Inflammatory macrophage treated with lipopolysaccharide for 4 hours (primary cell): Measurements from ENCODE around the gene OSBPL5.

Experiments
- DNase-seq: peaks from one replicate; pipeline ENCODE4 v3.0.0-alpha.2; 2020

The OSBPL5 gene

DNA sequence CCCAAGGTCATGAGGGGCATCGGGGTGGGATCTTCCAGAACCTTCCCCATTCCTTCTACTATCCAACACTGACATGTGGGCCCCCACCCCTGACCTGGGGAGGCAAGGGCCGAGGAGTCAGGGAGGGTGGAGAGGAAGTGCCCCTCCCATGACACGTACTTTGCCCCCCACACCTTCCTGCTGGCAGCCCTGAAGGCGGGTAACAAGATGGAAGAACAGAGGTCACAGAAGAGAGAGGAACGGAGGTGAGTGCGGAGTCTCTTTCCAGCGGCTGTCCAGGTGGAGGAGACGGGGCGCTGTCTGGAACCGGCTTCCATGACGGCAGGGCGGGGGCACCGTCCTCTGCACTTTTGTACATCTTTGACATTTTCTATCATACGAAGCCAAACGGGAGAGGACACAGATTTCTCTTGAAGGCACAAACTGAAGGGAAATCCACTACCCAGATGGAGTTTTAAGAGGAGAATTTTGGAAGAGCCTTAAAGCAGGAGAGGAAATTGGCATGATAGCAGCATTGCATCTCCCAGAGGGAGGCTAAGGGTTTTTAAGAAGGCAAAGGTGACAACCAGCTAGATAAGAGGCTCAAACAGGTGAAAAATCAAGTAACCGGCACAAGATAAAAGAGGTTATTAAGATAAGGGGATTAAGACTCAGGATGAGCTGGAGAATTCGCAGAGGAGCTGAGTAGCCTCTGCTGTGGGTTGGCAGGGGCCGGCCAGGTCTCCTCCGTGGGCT, 16.7 kb downstream of the OSBPL5 start:
- no peak for DNase-seq

DNA sequence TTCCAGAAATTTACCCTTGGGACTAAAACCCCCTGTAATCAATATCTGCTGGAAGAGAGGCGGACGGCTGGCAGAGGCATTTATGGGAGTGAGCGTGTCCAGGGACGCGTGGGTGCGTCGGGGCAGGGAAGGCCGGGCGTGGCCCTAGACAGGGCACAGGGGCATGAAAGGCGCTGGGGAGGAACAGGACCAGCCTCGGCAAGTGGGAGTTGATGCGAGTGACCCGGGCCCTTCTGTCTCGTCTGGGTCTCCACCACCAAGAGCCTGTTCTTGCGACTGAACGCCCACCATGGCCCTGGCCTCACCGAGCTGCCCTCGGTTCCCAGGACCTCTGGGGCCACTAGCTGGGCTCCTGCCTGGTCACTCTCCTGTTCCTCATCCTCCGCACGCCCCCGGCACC, 17.5 kb downstream of the OSBPL5 start:
- no peak for DNase-seq

DNA sequence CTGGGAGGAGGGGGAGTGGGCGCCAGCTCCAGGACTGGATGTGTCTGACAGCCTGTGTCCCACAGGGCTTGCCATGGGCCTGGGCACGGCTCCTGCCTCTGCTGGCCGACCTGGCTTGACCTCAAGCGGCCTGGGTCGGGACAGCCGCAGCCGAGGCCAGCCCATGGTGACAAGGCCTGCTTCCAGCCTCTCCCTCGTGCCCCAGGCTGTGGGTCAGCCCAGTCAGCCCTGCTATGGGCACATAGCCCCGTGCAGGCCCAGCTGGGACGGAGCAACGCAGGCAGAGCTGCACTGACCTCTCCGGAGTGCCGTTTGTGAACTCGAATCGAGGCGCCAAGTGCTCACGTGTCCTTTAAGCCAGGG, 17.9 kb downstream of the OSBPL5 start:
- DNase-seq, result no peak

DNA sequence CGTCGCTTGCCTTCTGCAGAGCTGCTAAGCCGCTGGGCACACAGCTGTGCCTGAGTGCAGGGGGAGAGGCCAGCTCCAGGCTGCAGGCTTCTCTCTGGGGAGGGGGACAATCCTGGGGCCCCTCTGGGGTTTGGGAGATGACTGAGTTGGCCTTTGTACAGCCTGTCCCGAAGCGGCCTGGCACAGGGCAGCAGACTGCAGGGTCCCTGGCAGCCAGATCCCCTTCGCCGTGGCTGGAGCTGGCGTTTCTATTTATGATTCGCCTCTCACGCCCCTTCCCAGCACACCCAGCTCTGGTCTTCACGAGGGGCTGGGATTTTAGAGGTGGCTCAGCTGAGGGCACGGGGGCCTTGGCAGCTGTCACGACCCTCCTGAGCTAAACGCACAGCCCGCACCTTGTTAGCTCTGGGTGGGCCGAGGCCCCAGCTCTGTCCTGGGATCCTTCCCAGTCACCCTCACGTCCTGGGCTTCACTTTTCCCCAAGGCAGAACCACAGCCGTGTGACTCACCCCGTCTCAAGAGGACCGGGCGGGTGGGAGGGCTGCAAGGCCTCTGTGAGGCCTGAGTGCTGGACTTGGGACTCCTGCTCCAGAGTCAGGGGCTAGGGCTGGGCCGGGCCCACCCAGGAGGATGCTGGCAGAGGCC, 18.4 kb downstream of the OSBPL5 start:
- DNase-seq, result no peak

DNA sequence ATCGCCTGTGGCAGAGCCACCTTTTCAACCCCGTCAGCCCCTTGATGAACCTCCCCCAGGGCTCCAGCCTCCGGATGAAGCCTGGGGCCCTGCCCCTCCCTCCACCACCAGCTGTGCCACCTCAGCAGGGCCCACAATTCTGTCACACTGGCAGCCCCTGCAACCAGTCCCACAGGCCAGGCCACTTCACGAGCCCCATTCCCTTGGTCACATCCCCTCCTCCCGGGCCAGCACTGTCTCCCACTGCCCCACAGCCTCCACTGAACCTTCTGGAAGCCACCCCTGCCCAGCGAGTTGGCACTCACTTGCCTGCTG, 19.9 kb downstream of the OSBPL5 start:
- no peak for DNase-seq

DNA sequence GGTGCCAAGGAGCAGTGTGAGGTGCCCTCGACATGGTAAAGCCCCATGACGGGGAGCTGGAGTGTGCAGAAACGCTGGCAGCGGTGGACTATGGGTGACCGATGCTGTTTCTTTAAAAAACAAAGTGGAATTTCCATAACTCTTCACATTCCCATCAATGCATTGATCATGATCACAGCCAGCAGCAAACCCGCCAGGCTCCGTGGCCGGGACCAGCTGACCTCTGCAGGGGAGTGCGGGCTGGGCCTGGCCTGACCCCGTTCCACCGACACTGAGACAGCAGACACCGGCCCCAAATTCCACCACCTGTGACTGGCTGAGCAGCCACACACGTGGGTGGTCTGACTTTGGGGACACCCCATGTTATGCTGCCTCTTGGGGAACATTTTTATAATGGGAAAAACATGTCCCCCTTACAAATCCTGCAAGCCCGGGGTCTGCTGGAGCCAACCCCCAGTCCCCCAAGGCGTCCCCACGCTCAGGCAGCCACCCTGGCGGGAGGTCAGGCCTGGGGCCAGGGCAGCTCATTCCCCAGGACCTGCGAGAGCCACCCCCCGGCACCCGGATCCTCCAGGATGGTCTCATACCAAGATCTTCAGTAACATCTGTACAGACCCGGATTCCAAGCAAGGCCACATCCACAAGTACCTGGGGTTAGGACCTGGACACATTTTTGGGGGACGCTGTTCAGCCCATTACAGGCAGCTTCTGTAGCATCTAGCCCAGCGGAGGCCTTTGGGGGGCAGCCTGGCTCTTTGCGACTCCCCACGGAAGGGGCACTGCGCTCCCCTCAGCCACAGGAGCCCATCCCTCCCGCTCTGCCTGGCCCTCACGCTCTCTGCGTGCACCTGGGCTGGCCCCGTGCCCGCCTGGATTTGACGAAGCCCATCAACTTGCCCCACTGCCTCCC, 20.6 kb downstream of the OSBPL5 start:
- no peak for DNase-seq

DNA sequence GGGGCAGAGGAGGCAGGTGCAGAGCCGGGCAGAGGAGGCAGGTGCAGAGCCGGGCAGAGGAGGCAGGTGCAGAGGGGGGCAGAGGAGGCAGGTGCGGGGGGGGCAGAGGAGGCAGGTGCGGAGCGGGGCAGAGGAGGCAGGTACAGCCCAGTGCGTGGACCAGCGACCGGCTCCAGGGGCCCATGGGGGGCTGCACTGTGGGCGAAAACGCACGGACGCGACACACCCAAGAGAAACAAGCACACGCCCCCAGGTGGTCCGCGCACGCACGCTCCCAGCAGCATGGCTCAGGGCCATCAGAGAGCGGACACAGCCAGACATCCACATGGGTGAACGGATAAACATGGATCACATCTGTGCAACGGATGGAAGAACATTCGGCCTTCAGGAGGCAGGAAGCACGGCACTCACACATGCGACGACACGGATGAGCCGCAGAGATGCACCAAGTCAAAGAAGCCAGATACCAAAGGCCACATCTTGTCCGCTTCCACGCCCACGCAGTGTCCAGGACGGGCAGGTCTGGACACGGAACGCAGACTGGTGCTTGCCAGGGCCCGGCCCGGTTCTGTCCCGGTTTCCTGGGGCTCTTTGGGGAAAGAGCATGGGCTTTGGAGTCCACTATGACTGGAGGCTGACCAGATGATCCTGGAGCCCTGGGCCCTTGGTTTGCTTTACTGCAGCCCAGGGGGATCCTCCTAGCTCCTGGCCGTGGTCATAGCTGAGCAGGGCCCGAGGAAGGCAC, 21.8 kb downstream of the OSBPL5 start:
- no peak for DNase-seq

DNA sequence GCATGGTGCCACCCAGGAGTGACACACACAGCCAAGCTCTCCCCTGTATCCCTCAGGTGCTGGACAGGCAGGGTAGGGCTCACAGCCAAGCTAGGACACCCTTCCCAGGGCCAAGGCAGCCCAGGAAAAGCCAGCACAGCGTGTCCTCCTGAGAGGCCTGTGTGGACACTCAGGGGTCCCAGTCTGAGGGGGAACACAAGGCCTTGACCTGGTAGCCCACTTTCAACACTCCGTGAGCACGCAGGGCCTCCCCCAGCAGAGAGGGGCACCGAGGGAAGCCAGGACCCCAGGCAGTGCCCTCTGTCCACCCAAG, 24.9 kb downstream of the OSBPL5 start:
- DNase-seq, result no peak

DNA sequence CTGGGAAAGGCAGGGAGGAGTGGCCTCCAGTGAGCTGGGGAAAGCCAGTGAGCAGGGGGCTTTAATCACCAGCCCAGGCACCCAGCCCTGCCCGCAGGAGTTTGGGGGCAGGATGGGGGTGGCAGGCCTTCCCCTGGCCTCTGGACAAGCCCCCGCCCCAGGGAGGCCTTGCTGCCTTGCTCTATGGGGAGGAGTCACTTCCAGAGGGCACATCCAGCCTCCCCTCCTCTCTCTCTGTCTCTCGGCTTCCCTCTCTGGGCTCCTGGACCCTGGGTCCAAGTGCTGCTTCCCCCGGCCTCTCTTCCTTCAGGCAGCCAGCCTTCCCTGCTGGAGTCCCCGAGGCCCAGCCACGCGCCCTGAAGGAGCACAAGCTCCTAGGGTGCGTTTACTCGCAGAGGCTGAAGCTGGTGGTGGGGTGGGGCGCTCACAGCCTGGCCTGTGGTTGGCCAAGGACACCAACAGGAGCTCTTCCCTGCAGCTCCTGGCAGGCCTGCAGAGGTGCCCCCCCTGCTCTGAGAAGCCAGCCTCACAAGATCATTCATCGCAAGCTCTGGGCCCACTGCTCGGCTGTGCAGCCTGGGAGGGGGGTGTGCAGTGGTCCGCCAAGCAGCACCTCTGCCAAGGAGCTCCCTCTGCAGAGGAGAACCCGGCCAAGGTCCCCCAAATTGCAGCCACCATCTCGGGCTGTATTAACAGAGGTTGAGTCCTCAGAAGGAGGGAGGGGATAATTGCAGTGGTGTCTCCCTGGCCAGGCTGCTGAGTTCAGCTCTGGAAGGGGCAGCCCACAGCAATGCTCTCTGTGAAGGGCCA, 25.4 kb downstream of the OSBPL5 start:
- no peak for DNase-seq

DNA sequence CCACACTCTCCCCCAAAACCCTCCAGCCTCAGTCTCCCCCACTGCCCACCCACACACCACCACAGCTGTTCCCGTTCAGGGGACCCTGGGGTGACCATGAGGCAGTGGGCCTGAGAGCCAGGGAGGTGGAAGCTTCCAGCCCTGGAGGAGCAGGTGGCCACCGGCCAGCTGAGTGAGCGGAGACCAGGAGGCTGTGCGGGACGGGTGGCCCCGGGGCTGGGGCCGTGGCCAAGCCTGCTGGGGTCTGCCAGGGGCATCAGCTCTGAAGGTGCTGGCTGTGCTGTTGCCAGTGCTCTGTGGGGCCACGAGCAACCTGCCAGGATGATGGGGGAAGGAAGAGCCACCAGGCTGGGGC, 26.0 kb downstream of the OSBPL5 start:
- no peak for DNase-seq

DNA sequence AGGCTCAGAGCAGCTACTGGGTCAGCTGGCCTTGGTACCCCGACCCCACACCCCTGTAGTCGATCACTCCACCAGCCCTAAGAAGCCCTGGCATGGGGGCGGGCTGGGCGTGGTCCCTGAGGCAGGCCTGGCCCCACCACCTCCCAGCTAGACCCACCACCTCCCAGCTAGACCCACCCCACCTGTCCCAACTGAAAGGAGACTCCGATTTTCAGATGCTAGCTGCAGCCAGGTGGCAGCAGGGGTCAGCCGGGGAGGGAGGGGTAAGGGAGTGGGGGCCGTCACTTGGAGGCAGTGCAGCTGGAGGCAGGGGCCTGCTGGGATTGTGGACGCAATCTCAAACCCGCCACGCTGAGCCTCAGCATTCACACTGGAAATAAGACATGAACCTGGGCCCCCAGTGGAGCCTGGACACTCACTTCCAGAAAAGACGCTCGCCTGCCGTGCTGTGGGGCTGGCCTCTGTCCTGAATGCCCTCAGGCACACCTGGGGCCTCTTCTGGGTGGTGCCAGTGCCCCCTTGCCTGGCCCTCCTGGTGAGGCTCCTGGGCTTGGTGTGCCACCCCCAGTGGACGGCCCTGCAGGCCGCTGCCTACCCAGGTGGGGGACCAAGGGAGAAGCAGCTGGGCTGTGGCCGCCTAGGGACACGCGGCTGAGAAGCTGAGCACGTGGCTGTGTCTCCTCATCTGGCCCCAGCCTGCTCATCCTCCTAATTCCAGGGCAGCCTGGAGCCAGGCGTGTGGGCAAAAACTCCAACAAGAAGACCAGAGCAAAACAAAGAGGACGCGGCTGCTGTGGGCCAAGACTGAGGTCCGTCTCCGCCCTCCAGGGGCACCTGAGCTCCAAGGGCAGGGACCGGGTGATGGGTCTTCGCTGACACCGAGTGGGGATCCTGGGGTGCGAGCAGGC, 26.7 kb downstream of the OSBPL5 start:
- no peak for DNase-seq

DNA sequence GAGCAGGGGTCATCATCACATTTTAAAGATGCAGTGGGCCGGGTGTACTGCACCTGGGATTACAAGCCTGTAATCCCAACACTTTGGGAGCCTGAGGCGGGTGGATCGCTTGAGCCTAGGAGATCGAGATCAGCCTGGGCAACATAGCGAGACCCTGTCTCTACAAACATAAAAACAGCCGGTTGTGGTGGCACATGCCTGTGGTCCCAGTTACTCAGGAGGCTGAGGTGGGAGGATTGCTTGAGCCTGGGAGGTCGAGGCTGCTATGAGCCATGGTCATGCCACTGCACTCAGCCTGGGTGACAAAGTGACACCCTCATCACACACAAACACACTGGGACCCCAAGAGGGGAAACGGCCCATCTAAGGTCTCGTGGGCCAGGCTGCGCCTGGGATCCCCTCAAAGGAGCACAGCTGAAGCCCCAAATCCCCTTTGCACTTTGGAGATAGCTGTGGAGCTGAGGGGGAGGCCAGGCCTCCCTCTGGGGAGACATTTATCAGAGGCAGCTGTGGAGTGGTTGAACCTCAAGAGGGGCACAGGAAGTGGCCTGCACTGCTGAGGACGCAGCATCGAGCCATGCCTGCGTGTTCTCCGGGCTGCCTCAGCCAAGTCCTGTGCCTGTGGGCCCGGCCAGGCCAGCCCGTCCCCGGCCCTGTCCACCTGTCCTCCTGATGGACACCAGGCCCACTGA, 27.5 kb downstream of the OSBPL5 start:
- no peak for DNase-seq

DNA sequence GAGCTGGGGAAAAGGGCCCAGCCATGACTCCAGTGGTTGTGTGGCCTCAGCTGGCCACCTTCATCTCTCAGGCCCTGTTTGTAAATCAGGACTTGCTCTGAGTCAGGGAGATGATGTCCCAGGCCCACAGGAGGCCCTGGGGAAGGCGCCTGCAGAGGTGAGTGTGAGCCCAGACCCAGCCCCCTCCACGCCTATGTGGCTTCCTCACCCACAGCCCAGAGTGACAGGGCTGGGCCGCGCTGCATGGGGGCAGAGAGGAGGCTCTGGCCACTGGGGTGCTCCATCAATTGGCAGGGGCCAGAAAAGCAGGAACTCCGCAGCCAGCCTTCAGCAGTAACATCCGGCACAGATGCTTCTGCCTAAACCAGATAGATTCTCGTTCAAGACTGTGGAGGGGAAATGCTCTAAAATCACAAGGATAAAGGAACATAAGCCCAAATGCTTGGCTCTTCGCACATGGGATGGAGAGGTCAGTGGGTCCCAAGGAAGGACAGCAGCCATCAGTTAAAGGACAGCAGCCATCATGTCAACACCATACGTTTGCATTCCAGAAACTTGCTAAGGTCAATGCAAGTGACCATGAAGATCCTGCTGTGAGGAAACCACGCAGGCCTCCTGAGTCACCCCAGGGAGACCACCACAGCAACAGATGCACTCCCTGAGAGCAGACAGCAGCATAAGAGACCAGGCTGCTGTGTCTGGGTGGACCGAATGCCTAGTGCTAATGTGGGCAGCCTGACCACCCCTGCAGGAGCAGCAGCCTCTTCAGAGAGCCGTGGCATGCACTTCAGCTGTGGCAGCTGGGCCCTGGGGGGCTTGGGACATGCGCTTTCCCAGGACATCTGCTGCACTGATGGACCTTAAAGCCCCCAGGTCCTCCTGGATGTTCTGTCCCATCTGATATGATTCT, 28.3 kb downstream of the OSBPL5 start:
- DNase-seq, result no peak

DNA sequence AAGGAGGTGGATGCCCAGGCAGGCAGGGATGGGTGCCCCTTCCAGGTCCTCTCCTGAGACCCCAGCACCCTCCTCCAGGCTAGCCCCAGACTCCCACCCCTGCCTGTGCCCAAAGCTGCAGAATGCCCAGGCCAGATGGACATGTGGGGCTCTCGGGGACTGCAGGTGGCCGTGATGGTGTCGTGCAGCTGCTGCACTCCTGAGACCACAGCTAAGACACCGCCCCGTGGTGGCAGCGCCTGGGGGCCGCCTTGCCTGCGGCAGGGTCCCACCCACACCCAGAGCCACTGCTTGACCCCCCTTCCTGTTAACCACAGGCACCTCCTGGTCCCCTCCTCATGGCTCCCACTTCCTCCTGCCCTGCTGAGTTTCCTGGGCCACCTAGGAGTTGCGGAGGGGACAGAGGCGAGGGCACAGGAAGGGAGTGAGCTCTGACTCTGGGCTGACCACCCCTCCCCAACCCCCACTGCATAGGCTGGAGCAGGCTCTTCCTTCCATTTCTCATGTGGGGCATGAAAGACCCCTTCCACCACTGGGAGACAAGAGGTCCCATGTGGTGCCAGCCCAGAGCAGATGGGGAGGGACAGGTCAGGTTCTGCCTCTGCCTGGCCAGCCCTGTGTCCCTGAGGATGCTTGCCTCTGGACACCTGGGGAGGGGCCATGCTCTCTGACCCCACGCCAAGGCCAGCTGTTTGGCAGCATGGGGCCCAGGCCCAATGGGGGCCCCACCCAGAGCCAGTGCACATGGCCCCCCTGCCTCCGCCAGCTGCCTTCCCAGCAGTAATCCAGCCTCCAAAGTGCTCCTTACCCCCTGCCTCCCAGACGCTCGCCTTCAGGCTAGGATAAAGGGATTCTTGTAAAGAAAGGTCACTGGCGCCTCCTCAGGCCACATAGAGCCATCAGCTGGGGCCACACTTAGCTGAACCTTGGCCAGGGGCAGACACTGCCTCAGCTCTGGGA, 29.3 kb downstream of the OSBPL5 start:
- DNase-seq, result no peak

DNA sequence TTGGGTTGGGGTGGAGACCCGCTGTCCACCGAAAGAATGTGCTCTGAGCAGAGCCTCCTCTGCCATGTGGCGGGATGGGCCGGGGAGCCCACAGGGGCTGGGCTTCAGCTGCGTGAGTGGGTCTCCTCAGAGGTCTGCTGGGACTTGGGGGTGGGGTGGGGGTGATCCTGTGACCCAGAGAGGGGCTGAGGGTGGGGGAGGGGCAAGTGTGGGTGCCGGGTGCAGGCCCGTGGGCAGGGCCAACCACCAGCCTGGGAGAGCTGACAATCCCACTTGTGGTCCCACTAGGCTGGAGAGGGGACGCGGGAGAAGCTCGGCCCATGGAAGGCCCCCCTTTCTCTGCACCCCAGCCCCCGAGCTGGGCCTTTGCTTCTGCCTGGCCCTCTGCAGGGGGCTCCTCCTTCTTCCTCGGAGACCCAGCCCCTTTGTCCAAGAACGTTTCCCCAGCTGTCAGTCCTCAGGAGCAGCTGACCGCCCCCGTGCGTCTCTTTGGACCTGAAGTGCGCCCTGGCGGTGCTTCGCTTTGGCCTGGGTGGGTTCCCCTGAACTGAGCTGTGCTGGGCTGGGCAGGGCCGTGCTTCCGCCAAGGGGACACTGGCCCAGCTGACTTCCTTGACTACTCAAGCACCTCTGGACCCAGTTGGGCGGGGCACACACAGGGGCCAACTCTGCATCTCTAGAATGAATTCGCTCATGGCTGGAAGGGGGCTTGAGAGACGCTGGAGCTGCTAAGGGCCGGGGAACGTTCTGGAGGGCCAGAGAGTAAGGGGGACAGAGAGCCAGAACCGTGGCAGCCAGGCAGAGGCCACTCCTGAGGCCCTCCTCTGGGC, 30.2 kb downstream of the OSBPL5 start:
- no peak for DNase-seq

DNA sequence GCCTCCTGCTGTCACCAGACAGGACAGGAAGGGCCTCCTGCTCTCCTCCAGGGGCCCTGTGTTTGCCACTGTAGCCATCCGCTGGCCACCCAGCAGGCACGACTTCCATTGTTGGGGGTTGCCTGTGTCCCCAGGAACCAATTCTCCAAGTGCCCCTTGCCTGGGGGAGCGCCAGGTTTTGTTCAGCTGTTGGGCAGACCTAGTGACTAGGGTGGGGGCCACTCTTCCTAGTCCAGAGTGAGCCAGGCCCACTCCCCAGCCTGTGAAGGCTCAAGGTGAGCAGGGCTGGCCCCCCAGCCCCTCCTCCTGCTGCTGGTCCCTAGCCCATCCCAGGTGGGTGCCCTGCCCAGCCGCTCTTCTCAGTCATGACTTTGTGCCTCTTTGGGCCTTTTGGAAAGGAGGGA, 30.9 kb downstream of the OSBPL5 start:
- no peak for DNase-seq
